Endothelial cell of umbilical vein (primary cell): ENCODE data around the gene NDUFS6. TPM values are rescaled to one million over a fixed set of nuclear protein-coding genes. Genes with fewer than 3 reads are reported as not detected.

Source experiments
- BruUV-seq: library from RNA; stranded (reverse); fragments of 400-500 nt; replicated peaks from 2 replicates; lab custom pipeline; 2021; lab: Mats Ljungman, UMichigan
- CTCF ChIA-PET: fragments of 300-600, 350-600 bp; sonication (Branson Sonifier 250); formaldehyde crosslinking; loops from one replicate; lab custom pipeline; 2021; ENCODE audit warnings: antibody characterized with exemption, inconsistent platforms; lab: Charles Lee
- POLR2A ChIA-PET: fragments of 300-600, 350-600 bp; sonication (Branson Sonifier 250); formaldehyde crosslinking; loops from one replicate; lab custom pipeline; 2021; ENCODE audit warnings: antibody characterized with exemption, inconsistent platforms; lab: Charles Lee
- DNase-seq: peaks from one replicate; pipeline ENCODE4 v3.0.0-alpha.2; 2011; ENCODE audit warnings: low read depth, low spot score
- FAIRE-seq: peaks from 2 replicates; lab custom pipeline; 2011; peaks lifted over from hg19 to GRCh38; lab: Jason Lieb, UNC
- H2AFZ ChIP-seq: 2 replicates; pipeline ENCODE4 v1.6.0; 2012; ENCODE audit warnings: low read depth, low read length, control low read depth, inconsistent platforms
- H3K27ac ChIP-seq: 2 replicates; pipeline ENCODE4 v1.5.1; 2011; ENCODE audit warnings: low read depth, mild to moderate bottlenecking, control low read depth, low read length, moderate library complexity; ENCODE audit not compliant: insufficient read depth
- H3K27me3 ChIP-seq, 2 experiments: 2 replicates each; pipeline versions ENCODE4 v1.6.0 to v1.6.1; 2011; ENCODE audit warnings: low read length in 2 of 2, mixed read lengths in 1 of 2; ENCODE audit not compliant: control insufficient read depth in 2 of 2, insufficient read depth in 2 of 2
- H3K36me3 ChIP-seq, 2 experiments: 2 replicates in 1 of 2; 3 replicates in 1 of 2; pipeline ENCODE4 v1.5.1; 2011; ENCODE audit warnings: low read length in 2 of 2, mild to moderate bottlenecking in 1 of 2, moderate library complexity in 1 of 2; ENCODE audit not compliant: control insufficient read depth in 2 of 2, insufficient read depth in 2 of 2; ENCODE audit errors: extremely low read depth in 1 of 2
- H3K4me1 ChIP-seq: 3 replicates; pipeline ENCODE4 v1.5.1; 2011; ENCODE audit warnings: mild to moderate bottlenecking, low read length; ENCODE audit not compliant: control insufficient read depth, insufficient read depth; ENCODE audit errors: extremely low read depth
- H3K4me2 ChIP-seq: 2 replicates; pipeline ENCODE4 v1.6.1; 2011; ENCODE audit warnings: low read length, control low read depth, mixed read lengths; ENCODE audit not compliant: insufficient read depth
- H3K4me3 ChIP-seq, 3 experiments: fragments of 200-600 bp in 1 of 3; sonication (generic), shearing (Covaris generic) in 1 of 3; replicated peaks in 1 of 3; 2 replicates each; pipeline ENCODE4 v1.5.1; 2011 to 2016; ENCODE audit warnings: control low read depth in 3 of 3, low read length in 3 of 3, mild to moderate bottlenecking in 2 of 3, inconsistent platforms in 1 of 3, low read depth in 1 of 3, moderate library complexity in 1 of 3; ENCODE audit not compliant: insufficient read depth in 1 of 3
- H3K79me2 ChIP-seq: 2 replicates; pipeline ENCODE4 v1.6.0; 2012; ENCODE audit warnings: low read length, inconsistent platforms; ENCODE audit not compliant: control insufficient read depth, insufficient read depth
- H3K9ac ChIP-seq: replicated peaks from 2 replicates; pipeline ENCODE3; 2011; ENCODE audit warnings: low read length, control low read depth; ENCODE audit not compliant: insufficient read depth; ENCODE audit errors: extremely low read depth
- H3K9me1 ChIP-seq: replicated peaks from 3 replicates; pipeline ENCODE4 v1.6.0; 2011; ENCODE audit warnings: mild to moderate bottlenecking, low read length; ENCODE audit not compliant: control insufficient read depth, insufficient read depth; ENCODE audit errors: extremely low read depth
- H3K9me3 ChIP-seq: replicated peaks from 2 replicates; pipeline ENCODE4 v1.5.1; 2012; ENCODE audit warnings: low read length, inconsistent platforms; ENCODE audit not compliant: control insufficient read depth, insufficient read depth
- H4K20me1 ChIP-seq: replicated peaks from 2 replicates; pipeline ENCODE3; 2011; ENCODE audit warnings: mild to moderate bottlenecking, low read length; ENCODE audit not compliant: control insufficient read depth, insufficient read depth; ENCODE audit errors: extremely low read depth
- CTCF ChIP-seq, 2 donors: IDR thresholded peaks; 1 replicate in 1 of 2; 2 replicates in 1 of 2; pipeline ENCODE4 v1.5.1; 2011; ENCODE audit warnings: low read length in 2 of 2, mild to moderate bottlenecking in 2 of 2, moderate library complexity in 2 of 2, control low read depth in 1 of 2, inconsistent platforms in 1 of 2, low read depth in 1 of 2; ENCODE audit not compliant: insufficient read depth in 1 of 2; ENCODE audit errors: extremely low read depth in 1 of 2
- EZH2 ChIP-seq: IDR thresholded peaks from 2 replicates; pipeline ENCODE4 v1.6.1; 2012; ENCODE audit warnings: borderline replicate concordance, low read depth, mild to moderate bottlenecking, moderate library complexity, low read length, inconsistent platforms; ENCODE audit not compliant: severe bottlenecking
- GATA2 ChIP-seq: IDR thresholded peaks from 2 replicates; pipeline ENCODE4 v1.7.0; 2011; ENCODE audit warnings: low read depth, mild to moderate bottlenecking, moderate library complexity, mixed read lengths, low read length; ENCODE audit not compliant: insufficient read length, insufficient read depth
- JUN ChIP-seq: IDR thresholded peaks from 2 replicates; pipeline ENCODE4 v1.6.1; 2011; ENCODE audit warnings: borderline replicate concordance, low read depth; ENCODE audit not compliant: insufficient read length, insufficient read depth
- MYC ChIP-seq: IDR thresholded peaks from one replicate; pipeline ENCODE4 v1.6.1; 2011; ENCODE audit warnings: mild to moderate bottlenecking, low read depth, low read length
- POLR2A ChIP-seq: IDR thresholded peaks from 2 replicates; pipeline ENCODE4 v1.6.1; 2012; ENCODE audit warnings: low read depth, mild to moderate bottlenecking, control low read depth, low read length
- POLR2AphosphoS5 ChIP-seq: IDR thresholded peaks from 2 replicates; pipeline ENCODE4 v1.6.1; 2012; ENCODE audit warnings: low read depth, mild to moderate bottlenecking, control low read depth, low read length, moderate library complexity; ENCODE audit not compliant: insufficient read depth
- dilution Hi-C: fragments of 300-500 bp; cut with MboI; formaldehyde crosslinking; loops from one replicate; pipeline ENCODE4 v1.15.0; 2019; ENCODE audit warnings: low sequenced_read_pairs; ENCODE audit not compliant: extremely low pct_ligation_motif_present
- intact Hi-C: fragments of 100-400 bp; cut with micrococcal nuclease; formaldehyde crosslinking; loops from one replicate; pipeline ENCODE4 v1.10.0; 2022
- polyA plus RNA-seq, 4 experiments: library from polyadenylated mRNA; depleted of rRNA in 3 of 4; stranded (reverse) in 3 of 4; unstranded in 1 of 4; fragments of >200 nt; gene quantifications; 2 replicates each; pipeline versions ENCODE4 v1.2.1 to v1.2.3, GENCODE V29; 2011 to 2012; ENCODE audit warnings: missing spikeins in 1 of 4
- total RNA-seq: library from RNA; stranded (reverse); gene quantifications from 2 replicates; pipeline ENCODE4 v1.2.3, GENCODE V29; 2021
- TF ChIP-seq, protein P1 (sequence below): IDR thresholded peaks from 2 replicates; pipeline ENCODE4 v1.6.1; 2011; ENCODE audit not compliant: insufficient read depth, insufficient read length

Gene NDUFS6
- total and polyA plus RNA-seq, 2 donors (not counting 3 experiments of a cell fraction or from before 2014, with no cell fraction given): 42.5 to 127 TPM

DNA sequence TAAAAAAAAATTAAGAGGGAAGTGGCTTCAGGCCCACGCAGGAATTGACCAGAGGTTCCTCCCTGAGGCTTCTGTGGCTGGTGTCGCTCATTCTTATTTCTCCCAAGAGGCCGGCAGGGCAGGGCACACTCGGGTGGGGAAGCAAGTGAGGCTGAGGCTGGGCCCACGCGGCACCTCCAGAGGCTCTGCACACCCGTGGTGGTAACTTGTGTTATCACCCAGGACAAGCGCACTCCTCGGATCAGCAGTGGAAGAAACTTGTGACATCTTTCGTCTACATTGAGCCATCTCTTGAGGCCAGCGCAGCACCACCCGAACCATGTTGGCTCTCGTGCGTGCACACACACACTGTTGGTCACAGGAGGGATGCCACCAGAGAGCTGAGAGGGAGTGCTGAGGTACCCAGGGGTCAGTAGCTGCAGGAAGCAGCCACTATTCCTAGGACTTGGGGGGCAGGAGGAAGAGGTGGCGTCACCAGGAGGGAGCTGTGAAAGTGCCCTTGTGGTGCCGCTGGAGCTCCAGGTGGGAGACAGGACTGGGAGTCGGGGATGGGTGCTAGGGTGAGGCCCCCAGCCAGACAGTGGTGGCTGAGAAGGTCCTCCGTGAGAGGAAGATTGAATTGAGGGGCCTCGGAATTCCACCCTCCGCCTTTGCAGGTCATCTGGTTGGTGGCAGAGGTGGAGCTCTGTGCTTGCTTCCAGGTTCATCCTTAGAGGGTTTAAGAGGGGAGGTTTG is 6.4 kb downstream of the NDUFS6 start:
- peaks cover 74% of the 10 kb centered on the region for H3K79me2 ChIP-seq
- no peaks in the 10 kb centered on the region for H4K20me1 ChIP-seq
- CTCF ChIA-PET: interaction anchor here (1.6 kb wide), 1 partner anchor 44 kb away, joined by 6 read pairs; no protein-coding TSS in a partner anchor
- no peak overlapping the region for H3K9ac ChIP-seq
- peaks cover 7 to 49% of the 10 kb centered on the region in 2 experiments for H3K36me3 ChIP-seq
- H3K4me3 ChIP-seq: no peak overlapping the region
- intact Hi-C loops: no loop called here
- H3K4me1 ChIP-seq: no peaks in the 10 kb centered on the region
- no peaks in the 10 kb centered on the region for H3K27me3 ChIP-seq
- no peaks in the 10 kb centered on the region for H3K9me3 ChIP-seq
- DNase-seq: no peak
- FAIRE-seq: no peak
- dilution Hi-C loops: no loop called here
- no peak overlapping the region for H3K4me2 ChIP-seq
- POLR2A ChIA-PET: no interaction called here
- H2AFZ ChIP-seq: no peak overlapping the region
- no TSS peak for BruUV-seq
- TF ChIP-seq CTCF (IDR thresholded peaks at IDR 0.05; ENCODE audit: extremely low read depth in 1 of 2, insufficient read depth in 1 of 2, low read depth in 1 of 2, low read length in 2 of 2) (no peak), POLR2A (no peak), MYC (no peak), GATA2 (no peak), JUN (no peak), EZH2 (no peak), POLR2AphosphoS5 (no peak)
- TF ChIP-seq, protein P1, sequence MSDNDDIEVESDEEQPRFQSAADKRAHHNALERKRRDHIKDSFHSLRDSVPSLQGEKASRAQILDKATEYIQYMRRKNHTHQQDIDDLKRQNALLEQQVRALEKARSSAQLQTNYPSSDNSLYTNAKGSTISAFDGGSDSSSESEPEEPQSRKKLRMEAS: no peak
- H3K9me1 ChIP-seq: no peaks in the 10 kb centered on the region
- no peak overlapping the region for H3K27ac ChIP-seq
